GM06990 (cell line): ENCODE measurements around the gene TMEM101.
"Not testable (repeated sequence)": the region's sequence is repeated elsewhere in the genome, so short reads cannot be mapped to it uniquely, and the experiment has no call there.

Source experiments
- DNase-seq: peaks from one replicate; pipeline ENCODE4 v3.0.0-alpha.2; 2011; ENCODE audit not compliant: insufficient read length; ENCODE audit errors: extremely low read depth
- H3K27me3 ChIP-seq: replicated peaks from 2 replicates; pipeline ENCODE4 v1.6.0; 2011; ENCODE audit warnings: low read length; ENCODE audit not compliant: control insufficient read depth, insufficient read depth
- H3K36me3 ChIP-seq: 2 replicates; pipeline ENCODE4 v1.5.1; 2011; ENCODE audit warnings: low read length; ENCODE audit not compliant: control insufficient read depth, insufficient read depth
- H3K4me3 ChIP-seq: replicated peaks from 2 replicates; pipeline ENCODE4 v1.5.1; 2011; ENCODE audit warnings: low read depth, mild to moderate bottlenecking, control low read depth, low read length
- TF ChIP-seq, protein P1 (sequence below): IDR thresholded peaks from 2 replicates; pipeline ENCODE4 v1.5.1; 2011; ENCODE audit warnings: low read length, control low read depth, mild to moderate bottlenecking, inconsistent platforms; ENCODE audit not compliant: insufficient read depth, poor library complexity, severe bottlenecking

Gene TMEM101

DNA sequence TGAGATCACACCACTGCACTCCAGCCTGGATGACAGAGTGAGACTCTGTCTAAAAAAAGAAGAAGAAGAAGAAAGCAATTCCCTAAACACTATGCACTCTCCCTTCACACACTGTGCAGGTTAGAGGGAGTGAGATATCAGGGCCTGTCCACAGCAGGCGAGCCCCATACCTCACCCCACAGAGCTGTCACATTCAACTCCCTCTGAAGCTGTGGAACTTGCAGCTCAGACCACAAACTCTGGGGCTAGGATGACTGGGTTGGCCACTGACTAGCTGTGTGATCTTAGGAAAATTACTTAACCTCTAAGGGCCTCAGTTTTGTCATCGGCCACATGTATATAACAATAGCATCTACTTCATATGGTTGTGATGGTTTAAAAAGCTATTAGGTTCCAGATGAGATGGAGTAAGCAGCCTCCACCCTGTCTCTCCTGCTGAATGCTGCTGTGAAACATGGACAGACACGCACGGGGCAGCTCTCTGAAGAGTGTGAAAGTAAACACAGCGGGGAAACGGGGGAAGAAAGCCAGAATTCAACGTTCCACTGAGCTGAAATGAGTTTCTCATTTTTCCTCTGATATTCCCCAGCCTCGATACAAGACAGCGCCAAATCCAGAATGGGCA, 47.4 kb downstream of the TMEM101 start:
- TF ChIP-seq, protein P1, sequence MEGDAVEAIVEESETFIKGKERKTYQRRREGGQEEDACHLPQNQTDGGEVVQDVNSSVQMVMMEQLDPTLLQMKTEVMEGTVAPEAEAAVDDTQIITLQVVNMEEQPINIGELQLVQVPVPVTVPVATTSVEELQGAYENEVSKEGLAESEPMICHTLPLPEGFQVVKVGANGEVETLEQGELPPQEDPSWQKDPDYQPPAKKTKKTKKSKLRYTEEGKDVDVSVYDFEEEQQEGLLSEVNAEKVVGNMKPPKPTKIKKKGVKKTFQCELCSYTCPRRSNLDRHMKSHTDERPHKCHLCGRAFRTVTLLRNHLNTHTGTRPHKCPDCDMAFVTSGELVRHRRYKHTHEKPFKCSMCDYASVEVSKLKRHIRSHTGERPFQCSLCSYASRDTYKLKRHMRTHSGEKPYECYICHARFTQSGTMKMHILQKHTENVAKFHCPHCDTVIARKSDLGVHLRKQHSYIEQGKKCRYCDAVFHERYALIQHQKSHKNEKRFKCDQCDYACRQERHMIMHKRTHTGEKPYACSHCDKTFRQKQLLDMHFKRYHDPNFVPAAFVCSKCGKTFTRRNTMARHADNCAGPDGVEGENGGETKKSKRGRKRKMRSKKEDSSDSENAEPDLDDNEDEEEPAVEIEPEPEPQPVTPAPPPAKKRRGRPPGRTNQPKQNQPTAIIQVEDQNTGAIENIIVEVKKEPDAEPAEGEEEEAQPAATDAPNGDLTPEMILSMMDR: no peak
- Histone ChIP-seq H3K36me3 (no peaks in the 10 kb centered on the region), H3K4me3 (no peak overlapping the region), H3K27me3 (no peaks in the 10 kb centered on the region)
- DNase-seq: no peak

- DNase-seq: no peak
- TF ChIP-seq, protein P1: no peak
- Histone ChIP-seq H3K27me3 (no peaks in the 10 kb centered on the region), H3K36me3 (no peaks in the 10 kb centered on the region), H3K4me3 (no peak overlapping the region)
Measured at GRCh38 chr17:43966276-43966675, 48.5 kb downstream of the TMEM101 start.

- no peak for DNase-seq
- TF ChIP-seq, protein P1: no peak
- no peak overlapping the region for H3K4me3 ChIP-seq
- no peaks in the 10 kb centered on the region for H3K27me3 ChIP-seq
- no peaks in the 10 kb centered on the region for H3K36me3 ChIP-seq
Measured at GRCh38 chr17:43962479-43962878, 52.3 kb downstream of the TMEM101 start.

GRCh38 chr17:43961954-43962353, 52.8 kb downstream of the TMEM101 start:
- TF ChIP-seq, protein P1: no peak
- H3K4me3 ChIP-seq: no peak overlapping the region
- no peak for DNase-seq
- H3K27me3 ChIP-seq: no peaks in the 10 kb centered on the region
- no peaks in the 10 kb centered on the region for H3K36me3 ChIP-seq

DNA sequence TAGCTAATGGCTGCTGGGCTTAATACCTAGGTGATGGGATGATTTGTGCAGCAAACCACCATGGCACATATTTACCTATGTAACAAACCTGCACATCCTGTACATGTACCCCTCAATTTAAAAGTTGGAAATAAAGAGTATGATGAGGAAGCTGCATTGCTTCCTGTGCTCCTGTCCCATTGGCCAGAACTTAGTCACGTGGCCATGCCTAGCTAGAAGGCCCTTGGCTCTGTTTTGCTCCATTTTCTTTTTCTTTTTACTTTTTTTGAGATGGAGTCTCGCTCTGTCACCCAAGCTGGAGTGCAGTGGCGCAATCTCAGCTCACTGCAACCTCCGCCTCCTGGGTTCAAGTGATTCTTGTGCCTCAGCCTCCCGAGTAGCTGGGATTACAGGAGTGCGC, 53.5 kb downstream of the TMEM101 start:
- H3K4me3 ChIP-seq, DNase-seq, H3K36me3 ChIP-seq, H3K27me3 ChIP-seq: not testable (repeated sequence)
